Astrocyte of the spinal cord (primary cell): ENCODE data around the gene SLC26A2.

Source experiments
- DNase-seq: peaks from one replicate; pipeline ENCODE4 v3.0.0; 2011; ENCODE audit warnings: low read depth, low spot score
- H3K4me3 ChIP-seq: 2 replicates; pipeline ENCODE4 v1.5.1; 2011; ENCODE audit warnings: low read depth, mild to moderate bottlenecking, low read length, moderate library complexity
- CTCF ChIP-seq: IDR thresholded peaks from 2 replicates; pipeline ENCODE4 v1.5.1; 2012; ENCODE audit warnings: low read depth, mild to moderate bottlenecking, low read length, inconsistent platforms
- in situ Hi-C: cut with HindIII; loops from 2 replicates; pipeline ENCODE4 v1.10.0; 2017; ENCODE audit warnings: low sequenced_read_pairs

Gene SLC26A2

GRCh38 chr5:150013931-150014330 lies 53.4 kb downstream of the SLC26A2 start:
- DNase-seq, result no peak
- no peak overlapping the region for H3K4me3 ChIP-seq
- no peak for TF ChIP-seq CTCF
- in situ Hi-C loops, result no loop called here

- TF ChIP-seq CTCF, result no peak
- in situ Hi-C loops, result no loop called here
- H3K4me3 ChIP-seq, result no peak overlapping the region
- no peak for DNase-seq
These were observed 53.9 kb downstream of the SLC26A2 start for GRCh38 chr5:150014456-150014855.

GRCh38 chr5:150015415-150015814 lies 54.9 kb downstream of the SLC26A2 start:
- in situ Hi-C loops, result no loop called here
- H3K4me3 ChIP-seq, result no peak overlapping the region
- no peak for DNase-seq
- TF ChIP-seq CTCF, result no peak

- TF ChIP-seq CTCF, result no peak
- DNase-seq, result no peak
- H3K4me3 ChIP-seq, result no peak overlapping the region
- in situ Hi-C loops, result no loop called here
These were observed 56.0 kb downstream of the SLC26A2 start for GRCh38 chr5:150016537-150016936.

- in situ Hi-C loops, result no loop called here
- H3K4me3 ChIP-seq, result no peak overlapping the region
- no peak for DNase-seq
- no peak for TF ChIP-seq CTCF
These were observed 56.9 kb downstream of the SLC26A2 start for GRCh38 chr5:150017226-150018005.

GRCh38 chr5:150020249-150020648 lies 59.7 kb downstream of the SLC26A2 start:
- no peak for TF ChIP-seq CTCF
- in situ Hi-C loops, result no loop called here
- no peak for DNase-seq
- H3K4me3 ChIP-seq, result no peak overlapping the region
